Measurements from ENCODE around the gene CD68.
"Not testable (repeated sequence)": the region's sequence is repeated elsewhere in the genome, so short reads cannot be mapped to it uniquely, and the experiment has no call there.

CD68 gene

DNA sequence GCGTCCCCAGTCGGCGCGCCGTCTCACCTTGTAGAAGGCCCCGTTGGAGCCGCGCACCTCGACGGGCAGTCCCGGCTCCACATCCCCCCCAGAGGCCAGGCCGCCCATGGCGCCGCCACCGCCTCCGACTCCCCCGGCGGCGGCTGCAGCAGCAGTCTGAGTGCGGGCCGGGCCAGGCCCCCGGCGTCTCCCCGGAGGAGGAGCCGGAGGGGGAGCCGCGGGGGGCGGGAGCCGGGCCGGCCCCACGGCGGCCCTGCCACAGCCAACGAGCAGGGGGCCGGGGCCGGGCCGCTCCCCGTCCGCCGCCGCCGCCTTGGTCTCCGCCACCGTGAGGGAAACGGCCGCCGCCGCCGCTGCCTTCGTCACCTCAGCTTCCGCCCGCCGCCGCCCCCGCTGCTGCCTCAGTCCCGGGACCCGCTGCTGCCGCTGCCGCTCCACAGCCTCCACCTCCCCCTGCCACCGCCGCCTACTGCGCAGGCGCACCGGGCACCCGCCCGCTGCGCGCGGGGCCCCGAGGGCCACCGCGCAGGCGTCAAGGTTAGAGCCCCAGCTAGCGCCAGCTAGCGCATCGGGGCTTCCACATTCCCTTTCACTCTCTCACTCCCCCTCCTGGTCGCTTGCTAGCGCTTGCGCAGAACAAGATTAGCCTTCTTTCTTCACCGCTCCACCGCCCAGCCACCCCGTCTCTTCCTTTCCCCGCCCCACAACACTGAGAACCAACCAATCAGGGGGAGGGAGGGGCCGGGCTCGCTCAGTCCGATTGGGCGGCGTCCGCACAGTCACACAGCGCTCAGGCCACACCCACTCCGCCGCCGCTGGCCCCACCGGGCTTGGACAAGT is 35.2 kb downstream of the CD68 start, which contains the start of gene FXR2:
Gene FXR2 (minus strand): TSS at position 473 of the 840 bp plus-strand sequence. CDS start 365 bp downstream, at position 108.
- DNase-seq = peak; percentile 93

DNA sequence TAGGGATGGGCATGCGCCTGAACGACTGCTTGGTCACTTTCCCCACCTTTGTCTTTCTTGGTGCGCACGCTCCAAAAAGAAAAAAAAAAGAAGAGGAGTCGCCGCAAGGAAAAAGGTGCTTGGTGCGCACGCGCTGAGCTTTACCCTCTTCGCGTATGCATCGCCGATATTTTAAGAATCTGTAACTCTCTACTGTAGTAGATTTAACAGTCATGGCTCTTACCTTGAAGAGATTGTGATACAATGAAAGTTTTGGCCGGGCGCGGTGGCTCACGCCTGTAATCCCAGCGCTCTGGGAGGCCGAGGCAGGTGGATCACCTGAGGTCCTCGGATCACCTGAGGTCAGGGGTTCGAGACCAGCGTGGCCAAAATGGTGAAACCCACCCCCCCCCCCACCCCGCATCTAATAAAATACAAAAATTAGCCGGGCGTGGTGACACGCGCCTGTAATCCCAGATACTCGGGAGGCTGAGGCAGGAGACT is 35.9 kb downstream of the CD68 start:
- DNase-seq = no peak

DNA sequence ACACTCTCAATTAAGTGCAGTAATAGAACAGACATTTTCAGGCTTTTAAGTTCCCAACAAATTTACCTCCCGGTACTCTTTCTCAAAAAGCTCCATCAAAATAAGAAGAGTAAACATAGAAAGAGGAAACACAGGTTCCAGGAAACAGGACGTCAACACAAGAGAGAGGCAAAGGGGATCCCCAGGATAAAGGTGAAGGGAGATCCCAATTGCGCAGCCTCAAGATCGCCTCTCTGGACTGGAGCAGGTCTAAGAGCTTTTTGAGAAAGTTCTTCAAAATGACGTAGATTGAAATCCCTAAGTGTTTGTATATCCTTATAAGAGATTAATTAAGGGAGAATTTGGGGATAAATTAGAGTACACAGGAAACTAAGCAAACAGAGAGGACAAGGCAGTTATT is 39.2 kb downstream of the CD68 start:
- no peak for DNase-seq

DNA sequence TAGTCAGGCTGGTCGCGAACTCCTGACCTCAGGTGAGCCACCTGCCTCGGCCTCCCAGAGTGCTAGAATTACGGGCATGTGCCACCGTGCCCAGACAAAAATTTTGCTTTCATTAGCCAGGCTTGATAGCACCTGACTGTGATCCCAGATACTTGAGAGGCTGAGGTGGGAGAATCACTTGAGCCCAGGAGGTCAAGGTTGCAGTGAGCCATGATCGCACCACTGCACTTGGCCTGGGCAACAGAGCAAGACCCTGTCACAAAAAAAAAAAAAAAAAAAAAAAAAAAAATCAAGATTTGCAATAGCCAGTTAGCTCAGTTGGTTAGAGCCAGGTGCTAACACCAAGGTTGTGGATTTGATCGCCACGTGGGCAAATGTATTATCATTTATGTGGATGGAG is 41.4 kb downstream of the CD68 start:
- no peak for DNase-seq

DNA sequence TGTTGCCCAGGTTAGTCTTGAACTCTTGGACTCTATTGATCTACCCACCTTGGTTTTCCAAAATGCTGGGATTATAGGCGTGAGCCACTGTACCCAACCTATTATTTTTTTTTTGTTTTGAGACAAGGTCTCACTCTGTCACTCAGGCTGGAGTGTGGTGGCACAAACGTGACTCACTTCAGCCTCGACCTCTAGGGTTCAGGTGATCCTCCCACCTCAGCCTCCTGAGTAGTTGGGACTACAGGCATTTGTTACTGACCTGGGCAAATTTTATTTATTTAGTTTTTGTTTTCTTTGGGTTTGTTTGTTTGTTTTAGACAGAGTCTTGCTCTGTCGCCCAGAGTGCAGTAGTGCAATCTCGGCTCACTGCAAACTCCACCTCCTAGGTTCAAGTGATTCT is 44.2 kb downstream of the CD68 start:
- DNase-seq = no peak

DNA sequence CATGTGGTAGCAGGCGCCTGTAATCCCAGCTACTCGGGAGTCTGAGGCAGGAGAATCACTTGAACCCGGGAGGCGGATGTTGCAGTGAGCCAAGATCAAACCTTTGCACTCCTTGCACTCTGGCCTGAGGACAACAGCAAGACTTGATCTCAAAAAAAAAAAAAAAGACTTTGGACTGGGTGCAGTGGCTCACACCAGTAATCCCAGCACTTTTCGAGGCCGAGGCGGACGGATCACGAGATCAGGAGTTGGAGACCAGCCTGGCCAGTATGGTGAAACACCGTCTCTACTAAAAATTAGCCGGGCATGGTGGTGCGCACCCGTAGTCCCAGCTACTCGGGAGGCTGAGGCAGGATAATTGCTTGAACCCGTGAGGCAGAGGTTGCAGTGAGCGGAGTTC is 46.3 kb downstream of the CD68 start:
- DNase-seq = not testable (repeated sequence)

DNA sequence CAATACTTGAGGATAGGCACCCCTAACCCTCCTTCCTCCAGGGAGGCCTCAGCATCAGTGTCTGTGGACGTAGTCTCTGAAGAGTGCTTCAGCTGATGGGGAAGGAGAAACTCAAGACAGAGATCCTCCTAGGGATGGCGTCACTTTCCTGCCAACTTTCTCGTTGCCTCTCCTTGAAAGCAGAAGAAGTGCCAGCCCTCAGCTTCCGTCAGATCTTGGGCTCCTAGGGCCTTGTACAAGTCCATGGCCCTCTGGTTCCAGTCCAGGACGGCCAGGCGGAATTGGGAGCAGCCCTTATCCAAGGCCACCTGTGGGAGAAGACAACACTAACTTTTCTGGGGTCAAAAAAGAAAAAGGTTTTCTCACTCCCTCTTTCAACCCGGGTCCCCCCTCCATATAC is 46.9 kb downstream of the CD68 start:
- DNase-seq = no peak

DNA sequence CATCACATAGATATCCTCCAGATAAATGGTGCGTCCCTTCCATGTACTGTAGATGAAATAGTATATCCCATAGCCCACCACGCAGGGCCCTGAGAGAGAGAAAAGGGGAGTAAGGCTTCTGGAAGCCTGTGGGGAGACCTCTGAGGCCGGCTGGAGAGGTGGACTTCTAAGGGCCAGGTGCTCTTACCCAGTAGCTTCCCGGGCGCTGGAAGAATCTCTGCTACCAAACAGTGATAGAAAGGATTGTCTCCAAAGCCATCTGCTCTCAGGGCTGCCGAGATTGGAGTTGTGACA is 47.5 kb downstream of the CD68 start:
- no peak for DNase-seq

DNA sequence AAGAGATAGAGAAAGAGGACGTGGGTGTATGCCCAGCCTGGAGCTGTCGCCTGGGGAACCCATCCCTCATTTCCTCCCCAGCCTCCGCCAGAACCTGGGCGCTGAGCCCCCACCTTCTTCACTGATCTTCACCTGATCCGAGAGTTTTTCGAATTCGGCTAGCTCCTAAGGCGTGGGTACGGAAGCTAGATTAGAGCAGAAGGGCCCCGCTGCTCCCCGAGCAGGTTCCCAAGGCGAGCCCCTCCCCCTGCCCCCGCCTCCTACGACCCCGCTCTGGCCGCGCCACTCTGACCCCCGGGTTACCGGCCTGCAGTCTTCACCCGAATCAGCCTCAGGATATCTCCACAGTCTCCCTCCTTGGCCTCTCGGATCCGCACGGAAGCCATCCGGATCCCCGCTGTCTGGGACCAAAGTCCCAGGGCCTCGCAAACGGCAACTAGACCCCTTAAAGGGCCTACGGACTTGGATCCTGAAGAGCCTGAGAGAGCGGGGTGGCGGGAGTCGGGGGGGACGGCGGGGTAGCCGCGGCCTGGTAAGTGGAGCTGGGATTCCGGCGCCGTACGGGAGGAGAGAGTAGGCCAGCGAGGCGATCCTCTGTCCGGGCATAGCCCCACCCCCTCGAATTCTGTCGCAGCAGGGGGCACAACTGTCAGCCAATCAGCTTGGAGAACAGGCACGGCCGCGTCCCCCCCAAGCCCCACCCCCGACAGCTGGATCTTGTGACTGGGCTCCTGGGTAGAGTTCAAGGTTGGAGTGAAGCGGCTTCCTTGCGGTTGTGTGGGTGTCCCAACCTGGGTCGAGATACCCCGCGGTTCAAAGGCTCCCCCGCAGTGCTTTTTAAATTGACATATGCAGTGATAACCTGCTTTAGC is 48.0 kb downstream of the CD68 start, which contains the start of gene SAT2:
Gene SAT2 (minus strand): TSS at position 572 of the 872 bp plus-strand sequence. CDS start 186 bp downstream, at position 386.
- peak; percentile 66 for DNase-seq

DNA sequence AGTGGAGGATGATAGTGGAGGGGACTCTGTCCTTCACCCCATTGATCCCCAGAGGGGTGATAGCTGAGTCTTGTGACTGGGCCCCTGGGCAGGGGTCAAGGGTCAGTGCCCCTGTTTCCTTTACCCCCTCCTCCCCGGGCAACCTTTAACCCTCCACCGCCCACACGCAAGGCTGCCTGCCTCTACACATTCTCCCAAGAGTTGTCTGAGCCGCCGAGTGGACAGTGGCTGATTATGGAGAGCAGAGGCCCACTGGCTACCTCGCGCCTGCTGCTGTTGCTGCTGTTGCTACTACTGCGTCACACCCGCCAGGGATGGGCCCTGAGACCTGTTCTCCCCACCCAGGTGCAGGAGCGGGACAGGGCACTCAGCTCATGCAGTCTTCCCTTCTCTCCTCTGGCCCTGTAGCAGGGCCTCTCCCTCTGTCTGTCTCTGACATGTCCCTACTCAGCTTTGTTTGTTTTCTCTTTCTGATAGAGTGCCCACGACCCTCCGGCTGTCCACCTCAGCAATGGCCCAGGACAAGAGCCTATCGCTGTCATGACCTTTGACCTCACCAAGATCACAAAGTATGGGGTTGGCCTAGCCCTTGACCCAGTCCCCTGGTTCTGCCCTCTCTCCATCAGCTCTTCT is 50.6 kb downstream of the CD68 start, which contains the start of gene SHBG:
Gene SHBG (plus strand): TSS at position 197 of the 633 bp plus-strand sequence. CDS start 38 bp downstream, at position 235.
- DNase-seq = no peak
